HG02610 (cell line): Measurements from ENCODE around the gene DOK3.

ENCODE experiments used
- ATAC-seq: cut with Tn5 transposase; IDR thresholded peaks from one replicate; pipeline ENCODE4 v1.9.1; 2021; ENCODE audit warnings: mild to moderate bottlenecking, moderate library complexity; ENCODE audit not compliant: unreplicated experiment

Gene DOK3

DNA sequence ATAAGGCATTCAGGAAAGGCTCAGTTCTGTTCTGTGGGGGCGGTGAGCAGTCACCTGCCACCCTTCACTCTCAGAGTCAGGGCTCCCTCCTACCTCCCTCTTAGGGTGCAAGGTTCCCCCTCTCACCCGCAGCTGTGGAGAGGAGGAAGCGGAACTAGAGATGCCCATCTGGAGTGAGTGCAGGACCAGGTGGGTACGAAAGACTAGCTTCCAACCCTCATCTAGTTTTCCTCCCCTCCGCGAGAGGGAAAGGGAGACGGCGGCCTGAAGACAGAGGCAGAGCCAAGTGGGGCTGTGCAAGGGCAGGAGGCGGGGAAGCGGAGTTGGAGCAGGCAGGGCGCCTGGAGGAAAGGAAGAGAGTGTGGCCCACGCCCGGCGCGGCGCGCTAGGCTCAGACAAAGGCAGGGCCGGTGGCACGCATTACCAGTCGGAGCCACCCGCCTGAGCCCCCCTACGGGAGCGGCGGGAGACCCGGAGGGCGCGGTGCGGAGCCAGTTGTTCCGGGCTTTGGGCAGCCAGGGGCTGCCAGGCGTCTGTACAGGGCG, 55.7 kb downstream of the DOK3 start:
- no peak for ATAC-seq

DNA sequence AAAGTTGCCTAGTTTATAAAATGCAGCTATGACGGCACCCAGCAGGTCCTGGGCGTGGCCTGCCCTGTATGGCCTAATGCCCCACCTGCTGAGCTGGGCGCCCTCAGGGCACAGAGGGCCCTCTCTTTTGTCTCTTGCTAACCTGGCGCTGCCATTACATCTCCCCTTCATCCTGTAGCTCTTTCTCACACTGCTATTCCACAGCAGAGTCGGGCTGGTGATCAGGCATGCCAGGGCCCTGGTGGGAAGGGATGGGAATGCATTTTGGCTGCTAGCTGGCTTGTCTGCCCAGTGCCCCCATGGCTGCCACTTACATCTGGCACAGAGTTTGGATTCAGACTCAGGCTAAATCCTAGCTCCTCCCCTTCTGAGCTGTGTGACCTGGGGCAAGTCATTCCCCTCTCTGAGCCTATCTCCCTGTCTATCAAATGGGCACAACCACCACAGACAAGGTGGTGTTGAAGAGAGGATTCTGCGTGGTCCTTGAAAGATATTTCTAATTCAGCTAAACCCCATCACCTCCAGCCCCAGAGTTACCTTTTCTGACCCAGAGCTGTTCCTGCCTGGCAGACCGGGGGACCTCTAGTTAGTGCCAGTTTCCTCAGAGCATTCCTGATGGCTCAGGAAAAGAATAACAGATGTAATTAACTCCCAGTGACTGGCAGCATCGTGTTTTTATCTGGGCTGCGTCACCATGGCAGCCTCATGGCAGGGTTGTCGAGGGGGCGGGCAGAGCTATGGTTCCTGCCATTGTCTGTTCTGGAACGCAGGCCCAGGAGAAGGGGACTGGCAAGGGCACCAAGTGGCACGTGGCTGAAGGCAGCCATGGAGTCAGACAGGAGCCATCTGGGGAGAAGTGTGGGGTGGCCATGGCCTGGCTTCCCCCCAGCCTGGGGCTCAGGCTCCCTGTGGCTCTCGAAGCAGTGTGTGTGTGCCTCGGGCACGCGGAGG, 56.7 kb downstream of the DOK3 start:
- no peak for ATAC-seq
